HepG2 (cell line): ENCODE data around the gene DDIT4. TPM values are rescaled to one million over a fixed set of nuclear protein-coding genes. Genes with fewer than 3 reads are reported as not detected.

Experiments used
- BCL3 ChIP-seq: sonication (generic); formaldehyde crosslinking; IDR thresholded peaks from 2 replicates; pipeline ENCODE4 v1.5.1; 2020; ENCODE audit warnings: mild to moderate bottlenecking, missing genetic modification reagents, moderate library complexity
- CAMTA2 ChIP-seq: sonication (generic); formaldehyde crosslinking; IDR thresholded peaks from 2 replicates; pipeline ENCODE4 v1.4.0; 2020; ENCODE audit warnings: mild to moderate bottlenecking, missing genetic modification reagents, borderline replicate concordance
- FIP1L1 ChIP-seq: fragments of 200-400 bp; formaldehyde crosslinking; IDR thresholded peaks from 2 replicates; pipeline ENCODE4 v1.6.1; 2018; ENCODE audit warnings: low read depth, mild to moderate bottlenecking, low read length, moderate library complexity, borderline replicate concordance; ENCODE audit not compliant: insufficient read depth
- FUBP1 ChIP-seq: sonication (generic); formaldehyde crosslinking; IDR thresholded peaks from 2 replicates; pipeline ENCODE4 v1.5.1; 2020; ENCODE audit warnings: missing genetic modification reagents, mild to moderate bottlenecking, borderline replicate concordance
- GATA4 ChIP-seq: sonication (generic); IDR thresholded peaks from 2 replicates; pipeline ENCODE4 v1.6.1; 2016; ENCODE audit warnings: antibody characterized with exemption, low read depth, borderline replicate concordance
- GATAD1 ChIP-seq: IDR thresholded peaks from 2 replicates; pipeline ENCODE4 v1.6.1; 2016; ENCODE audit warnings: missing genetic modification reagents, missing compliant biosample characterization
- GTF2F1 ChIP-seq: fragments of 150-350 bp; IDR thresholded peaks from 2 replicates; pipeline ENCODE4 v1.6.1; 2014; ENCODE audit warnings: low read length
- HOXD1 ChIP-seq: sonication (generic); formaldehyde crosslinking; IDR thresholded peaks from 2 replicates; pipeline ENCODE4 v1.5.0; 2020; ENCODE audit warnings: missing genetic modification reagents
- KLF16 ChIP-seq, 2 experiments: sonication (generic) in 1 of 2; formaldehyde crosslinking in 1 of 2; IDR thresholded peaks; 2 replicates each; pipeline versions ENCODE4 v1.6.1 to v1.8.0; 2016 to 2023; ENCODE audit warnings: missing genetic modification reagents in 2 of 2, missing compliant biosample characterization in 1 of 2
- NFKBIZ ChIP-seq: IDR thresholded peaks from 2 replicates; pipeline ENCODE4 v1.6.1; 2018; ENCODE audit warnings: missing genetic modification reagents, missing compliant biosample characterization
- NR2C2 ChIP-seq: sonication (generic); formaldehyde crosslinking; IDR thresholded peaks from 2 replicates; pipeline ENCODE4 v1.4.0; 2020; ENCODE audit warnings: missing genetic modification reagents, mild to moderate bottlenecking, moderate library complexity, borderline replicate concordance
- PAF1 ChIP-seq: IDR thresholded peaks from 2 replicates; pipeline ENCODE4 v1.6.1; 2016; ENCODE audit warnings: missing genetic modification reagents, missing compliant biosample characterization
- PAXIP1 ChIP-seq: sonication (generic); formaldehyde crosslinking; conservative IDR thresholded peaks from 2 replicates; pipeline ENCODE4 v1.4.0; 2020; ENCODE audit warnings: mild to moderate bottlenecking, missing genetic modification reagents, moderate library complexity
- RAD21 ChIP-seq: fragments of 450-650 bp; formaldehyde crosslinking; IDR thresholded peaks from 2 replicates; pipeline ENCODE4 v1.5.0; 2020; ENCODE audit warnings: mild to moderate bottlenecking
- SMAD9 ChIP-seq: sonication (generic); formaldehyde crosslinking; IDR thresholded peaks from 2 replicates; pipeline ENCODE4 v1.5.1; 2020; ENCODE audit warnings: mild to moderate bottlenecking, missing genetic modification reagents
- THAP9 ChIP-seq: sonication (generic); formaldehyde crosslinking; IDR thresholded peaks from 2 replicates; pipeline ENCODE4; 2020; ENCODE audit warnings: missing genetic modification reagents, mild to moderate bottlenecking, borderline replicate concordance
- WIZ ChIP-seq: sonication (generic); formaldehyde crosslinking; IDR thresholded peaks from 2 replicates; pipeline ENCODE4 v1.5.1; 2020; ENCODE audit warnings: mild to moderate bottlenecking, missing genetic modification reagents
- ZFP37 ChIP-seq: sonication (generic); formaldehyde crosslinking; IDR thresholded peaks from 2 replicates; pipeline ENCODE4 v1.4.0; 2020; ENCODE audit warnings: missing genetic modification reagents, borderline replicate concordance
- ZNF329 ChIP-seq: sonication (generic); formaldehyde crosslinking; IDR thresholded peaks from 2 replicates; pipeline ENCODE4 v1.9.0; 2021; ENCODE audit warnings: low read depth, mild to moderate bottlenecking, missing genetic modification reagents
- ZNF343 ChIP-seq: sonication (generic); formaldehyde crosslinking; IDR thresholded peaks from 2 replicates; pipeline ENCODE4 v1.4.0; 2020; ENCODE audit warnings: mild to moderate bottlenecking, missing genetic modification reagents
- polyA plus RNA-seq, 8 experiments: library from polyadenylated mRNA; depleted of rRNA in 3 of 8; stranded (reverse) in 7 of 8; unstranded in 1 of 8; fragments of >200 nt; fragmentation: Illumina TruSeq in 4 of 8; extraction: Trizol in 4 of 8; gene quantifications; 2 replicates each; pipeline versions ENCODE4 v1.2.1 to v1.2.3, GENCODE V29; 2011 to 2016; ENCODE audit warnings: low read depth in 4 of 8, missing spikeins in 1 of 8, mixed read lengths in 1 of 8; ENCODE audit not compliant: insufficient read depth in 1 of 8
- total RNA-seq, 5 experiments: library from RNA; depleted of rRNA; stranded (reverse); fragments of >200 nt; fragmentation: Illumina TruSeq; extraction: Trizol; gene quantifications; 2 replicates each; pipeline ENCODE4 v1.2.3, GENCODE V29; 2016; ENCODE audit warnings: low read depth in 1 of 5

DDIT4 gene
- total and polyA plus RNA-seq, 2 of the 13 experiments (the other 11 are each of a cell fraction or from before 2014, with no cell fraction given) = 35.6 to 40.7 TPM

- TF ChIP-seq FUBP1 = no peak
- TF ChIP-seq SMAD9 (CRISPR knock-in tag) = no peak
- no peak; the same call in 1 of the 2 replicates for TF ChIP-seq HOXD1 (CRISPR knock-in tag)
- TF ChIP-seq WIZ (CRISPR knock-in tag) = no peak
- peak; percentile 50; the same call in 1 of the 2 replicates for TF ChIP-seq ZNF343 (CRISPR knock-in tag)
- no peak for TF ChIP-seq KLF16 (CRISPR knock-in tag; IDR thresholded peaks at IDR 0.05)
- TF ChIP-seq PAF1 = no peak
- no peak for TF ChIP-seq GTF2F1
- TF ChIP-seq GATA4 = no peak
- no peak for TF ChIP-seq CAMTA2 (CRISPR knock-in tag)
- peak; percentile 93 for TF ChIP-seq PAXIP1 (CRISPR knock-in tag)
- no peak for TF ChIP-seq ZFP37 (CRISPR knock-in tag)
- TF ChIP-seq THAP9 (CRISPR knock-in tag) = no peak; the same call in 1 of the 2 replicates
- TF ChIP-seq FIP1L1 = 0 out of 2 replicates have a peak, but pooled peaks have one; percentile 32
- TF ChIP-seq RAD21 = no peak
- TF ChIP-seq GATAD1 (CRISPR knock-in tag) = 0 out of 2 replicates have a peak, but pooled peaks have one; percentile 33
- no peak for TF ChIP-seq BCL3 (CRISPR knock-in tag)
- TF ChIP-seq ZNF329 = no peak
- no peak for TF ChIP-seq NFKBIZ (CRISPR knock-in tag)
- peak; percentile 95 for TF ChIP-seq NR2C2 (CRISPR knock-in tag)
Observed at GRCh38 chr10:72260239-72260975, 13.3 kb upstream of the DDIT4 start (continued).
